ENCODE data around the gene ARF1. TPM values are rescaled to one million over a fixed set of nuclear protein-coding genes. Genes with fewer than 3 reads are reported as not detected.
A peak's percentile ranks its signal among the peaks of the same experiment; 100 is the strongest.

The ARF1 gene
- 265 and 267 TPM in 2 replicates for total RNA-seq (2021; fragmentation: NEBNext Ultra II Directional; extraction: Animal tissue kit (Norgen Biotek cat#: 25700))
- 471 and 606 TPM in 2 replicates for polyA plus RNA-seq (2011; rRNA removed)
- polyA plus RNA-seq (2011; cell fraction: cytosol; rRNA removed) = 441 TPM
- 308 TPM for polyA plus RNA-seq (2011; cell fraction: nucleus; rRNA removed)
- 315 to 344 TPM (median 336 TPM) in 4 replicates for polyA plus RNA-seq (2012, experiment 1 of 2)
- polyA plus RNA-seq (2012, experiment 2 of 2) = 366 TPM
- 193 TPM for polyA plus RNA-seq (2013, experiment 1 of 2)
- polyA plus RNA-seq (2013, experiment 2 of 2) = 197 TPM
- polyA minus RNA-seq (2011; rRNA and poly(A)+ RNA removed) = 359 and 424 TPM in 2 replicates
- 253 TPM for polyA minus RNA-seq (2011; cell fraction: cytosol; rRNA and poly(A)+ RNA removed)
- 129 TPM for polyA minus RNA-seq (2011; cell fraction: nucleus; rRNA and poly(A)+ RNA removed)
- long read RNA-seq, experiment 1, transcript ARF1-213 (5 exons, 1,972 nt) = minor isoform, 12 of 362 reads
- long read RNA-seq, experiment 1, transcript ARF1-201 (5 exons, 1,888 nt) = major isoform, 119 of 362 reads
- long read RNA-seq, experiment 1, partial matches to known transcripts = 228 of 362 reads
- long read RNA-seq, experiment 1, other reads (novel, unspliced or antisense) = 3 of 362 reads
- long read RNA-seq, experiment 2, transcript ARF1-201 (5 exons, 1,888 nt) = major isoform, 284 of 324 reads
- long read RNA-seq, experiment 2, transcript ARF1-213 (5 exons, 1,972 nt) = minor isoform, 14 of 324 reads
- long read RNA-seq, experiment 2, partial matches to known transcripts = 12 of 324 reads
- long read RNA-seq, experiment 2, other reads (novel, unspliced or antisense) = 13 of 324 reads

DNA sequence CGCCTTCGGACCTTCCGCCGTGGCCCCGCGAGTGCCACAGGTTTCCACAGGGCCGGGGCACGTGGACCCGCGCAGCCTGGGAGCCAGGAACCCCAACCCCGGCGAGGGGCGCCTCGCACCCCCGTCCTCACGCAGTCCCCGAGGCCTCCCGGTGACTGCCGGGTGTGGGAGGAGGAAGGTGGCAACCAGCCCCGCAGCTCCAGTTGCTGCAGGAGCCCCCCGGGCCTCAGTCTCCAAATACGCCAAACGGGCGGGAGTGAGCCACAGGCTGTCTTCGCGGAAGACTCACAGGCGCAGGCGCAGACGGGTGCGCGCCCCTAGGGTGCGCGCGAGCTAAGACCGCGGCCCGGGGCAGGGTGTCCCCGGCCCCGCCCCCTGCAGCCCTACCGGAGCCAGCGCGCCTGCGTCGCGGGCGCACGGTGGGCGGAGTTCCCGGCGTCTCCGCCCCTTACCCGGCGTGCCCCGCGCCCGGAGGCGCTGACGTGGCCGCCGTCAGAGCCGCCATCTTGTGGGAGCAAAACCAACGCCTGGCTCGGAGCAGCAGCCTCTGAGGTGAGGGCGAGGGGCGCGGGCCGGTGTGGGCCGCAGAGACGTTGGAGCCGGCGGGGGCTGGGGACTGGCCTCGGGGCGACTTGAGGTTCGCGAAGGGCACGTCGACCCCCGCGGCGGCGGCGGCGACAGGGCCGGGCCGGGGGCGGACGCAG, at the start of gene ARF1:
TSS of gene ARF1 (plus strand) at position 495 of the 704 bp plus-strand sequence. CDS start 14,407 bp downstream, outside the sequence.
- peaks cover 15% of the 10 kb centered on the region for H3K23me2 ChIP-seq (ENCODE audit: low read depth, low read length)
- peaks cover 30 to 50% of the 10 kb centered on the region in 2 experiments for H4K20me1 ChIP-seq (replicated peaks in 1 of 2; ENCODE audit: control insufficient read depth in 1 of 2, insufficient read depth in 2 of 2, low read length in 2 of 2)
- H3K9me3 ChIP-seq (ENCODE audit: insufficient read depth in 2 of 2, low read depth in 1 of 2, low read length in 1 of 2) = no peaks in the 10 kb centered on the region
- H2BK5ac ChIP-seq (ENCODE audit: low read depth, low read length) = peak within 1 kb of the TSS; percentile 66
- 2% methylated on average over 43 of the region's 87 CpGs; no CpG with 5 or more reads in 1 of the 2 experiments for WGBS, 2 experiments (ENCODE audit: extremely low coverage in 1 of 2, insufficient coverage in 1 of 2, insufficient read length in 1 of 2, insufficient replicate concordance in 2 of 2, low coverage in 1 of 2, low lambda C conversion rate in 2 of 2, missing lambda C conversion rate in 1 of 2)
- no peak within 1 kb of the TSS for H2BK12ac ChIP-seq (ENCODE audit: low read depth, low read length)
- peak within 1 kb of the TSS; percentile 91 to 99 (median 95) for H3K4me3 ChIP-seq (ENCODE audit: extremely low read depth in 1 of 4, insufficient read depth in 2 of 4, low read depth in 3 of 4, low read length in 4 of 4)
- DNase-seq (ENCODE audit: low read depth in 1 of 2, low spot score in 2 of 2) (peak; percentile 84 to 94), FAIRE-seq (no peak)
- ChIA-PET POLR2A (ENCODE audit: partially characterized antibody) (interaction anchor here (0.6 to 4.3 kb wide), 16 partner anchors 8 to 581 kb away, joined by 3 to 27 read pairs (median 4); no protein-coding TSS in a partner anchor), CTCF (ENCODE audit: partially characterized antibody) (interaction anchor here (1.2 to 3.2 kb wide), 2 partner anchors 48 to 79 kb away, joined by 3 to 21 read pairs; no protein-coding TSS in a partner anchor)
- peaks cover 0 to 14% (median 11%) of the 10 kb centered on the region in 4 experiments; a peak in 5 of 7 replicates for H3K27me3 ChIP-seq (replicated peaks in 1 of 4; ENCODE audit: control insufficient read depth in 3 of 4, extremely low read depth in 1 of 4, insufficient read depth in 3 of 4, low read length in 3 of 4)
- peak within 1 kb of the TSS; percentile 73 to 92 for H3K4me2 ChIP-seq (ENCODE audit: insufficient read depth in 1 of 2, low read depth in 2 of 2, low read length in 2 of 2)
- no peaks in the 10 kb centered on the region for H3K36me3 ChIP-seq (ENCODE audit: control insufficient read depth in 2 of 4, insufficient read depth in 4 of 4, low read length in 3 of 4)
- H4K8ac ChIP-seq (ENCODE audit: extremely low read depth, insufficient read depth, low read length) = peak within 1 kb of the TSS; percentile 98
- peak within 1 kb of the TSS; percentile 19; the same call in 1 of the 2 replicates for H3K18ac ChIP-seq (ENCODE audit: extremely low read depth, low read length)
- H3K79me2 ChIP-seq (ENCODE audit: control insufficient read depth in 1 of 2, insufficient read depth in 2 of 2, low read length in 2 of 2) = peaks cover 44 to 47% of the 10 kb centered on the region in 2 experiments
- H3K4ac ChIP-seq (replicated peaks; ENCODE audit: insufficient read length, low read depth, low read length) = peak within 1 kb of the TSS; percentile 83
- peak within 1 kb of the TSS; percentile 31 for H3K14ac ChIP-seq (ENCODE audit: insufficient read length)
- H2BK120ac ChIP-seq (replicated peaks; ENCODE audit: low read depth, low read length) = no peak within 1 kb of the TSS
- H3K4me1 ChIP-seq (replicated peaks in 1 of 4; ENCODE audit: control insufficient read depth in 3 of 4, insufficient read depth in 4 of 4, low read length in 3 of 4) = peaks cover 7 to 30% (median 8%) of the 10 kb centered on the region in 4 experiments
- peak within 1 kb of the TSS; percentile 64 for H3K56ac ChIP-seq (replicated peaks; ENCODE audit: insufficient read length, low read depth, low read length)
- H2AFZ ChIP-seq (ENCODE audit: low read length) = no peak within 1 kb of the TSS
- H3K23ac ChIP-seq (ENCODE audit: insufficient read length) = no peak within 1 kb of the TSS
- no peak within 1 kb of the TSS for H2BK20ac ChIP-seq (ENCODE audit: low read length)
- peak within 1 kb of the TSS; percentile 80 for H4K91ac ChIP-seq (replicated peaks; ENCODE audit: insufficient read length, low read length)
- H2AK5ac ChIP-seq (ENCODE audit: low read depth, low read length) = no peak within 1 kb of the TSS
- H2BK15ac ChIP-seq (ENCODE audit: low read length) = no peak within 1 kb of the TSS
- peak within 1 kb of the TSS; percentile 95 for H3K27ac ChIP-seq (ENCODE audit: low read depth, low read length)
- peak within 1 kb of the TSS; percentile 80 to 98 (median 90) for H3K9ac ChIP-seq (replicated peaks in 1 of 4; ENCODE audit: extremely low read depth in 1 of 4, low read depth in 3 of 4, low read length in 3 of 4)
- peak within 1 kb of the TSS; percentile 63 for H4K5ac ChIP-seq (ENCODE audit: insufficient read length, low read depth, low read length)
- H3K79me1 ChIP-seq (ENCODE audit: low read depth, low read length) = peaks cover 13% of the 10 kb centered on the region; the same call in 1 of the 2 replicates
- TF ChIP-seq JUN (IDR thresholded peaks at IDR 0.05; ENCODE audit: low read depth, low read length) (no peak), NRF1 (IDR thresholded peaks at IDR 0.05; ENCODE audit: low read depth, low read length) (peak; percentile 73), NANOG (IDR thresholded peaks at IDR 0.05; ENCODE audit: insufficient read depth, low read depth, low read length, poor library complexity, severe bottlenecking) (no peak), JUND (IDR thresholded peaks at IDR 0.05; ENCODE audit: low read length) (no peak), BCL11A (IDR thresholded peaks at IDR 0.05; ENCODE audit: low read depth in 2 of 2, low read length in 2 of 2) (no peak), SP1 (IDR thresholded peaks at IDR 0.05; ENCODE audit: low read depth, low read length) (peak; percentile 73; the same call in 1 of the 2 replicates), EZH2 (IDR thresholded peaks at IDR 0.05; ENCODE audit: low read depth, low read length, severe bottlenecking) (no peak), SAP30 (IDR thresholded peaks at IDR 0.05; ENCODE audit: insufficient read depth, insufficient replicate concordance, low read length) (no peak)
